GM18505 (cell line): ENCODE data around the gene CPNE2.

Source experiments
- ATAC-seq: cut with Tn5 transposase; IDR thresholded peaks from one replicate; pipeline ENCODE4 v1.9.1; 2021; ENCODE audit not compliant: unreplicated experiment
- POLR2A ChIP-seq: IDR thresholded peaks from 4 replicates; pipeline ENCODE4 v1.6.1; 2011; ENCODE audit warnings: borderline replicate concordance; ENCODE audit not compliant: insufficient read depth, insufficient read length; ENCODE audit errors: extremely low read depth

The CPNE2 gene

DNA sequence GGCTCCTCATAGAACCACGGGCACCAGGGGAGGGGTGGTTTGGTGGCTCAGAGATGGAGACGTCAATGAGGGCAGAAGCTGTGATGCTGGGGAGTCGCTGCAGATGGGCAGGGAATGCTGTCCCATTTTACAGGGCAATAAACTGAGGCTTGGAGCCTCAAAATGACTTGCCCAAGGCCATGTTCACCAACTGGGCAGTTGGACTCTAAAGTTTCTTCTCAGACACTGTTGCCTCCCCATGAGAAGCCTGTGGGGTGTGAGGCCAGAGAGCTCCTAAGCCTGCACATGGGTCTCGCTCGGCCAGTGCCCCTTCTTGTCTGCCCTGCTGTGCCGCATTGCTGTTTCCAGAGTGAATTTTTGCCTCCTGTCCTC, 38.6 kb downstream of the CPNE2 start:
- no peak for ATAC-seq
- no peak for TF ChIP-seq POLR2A

DNA sequence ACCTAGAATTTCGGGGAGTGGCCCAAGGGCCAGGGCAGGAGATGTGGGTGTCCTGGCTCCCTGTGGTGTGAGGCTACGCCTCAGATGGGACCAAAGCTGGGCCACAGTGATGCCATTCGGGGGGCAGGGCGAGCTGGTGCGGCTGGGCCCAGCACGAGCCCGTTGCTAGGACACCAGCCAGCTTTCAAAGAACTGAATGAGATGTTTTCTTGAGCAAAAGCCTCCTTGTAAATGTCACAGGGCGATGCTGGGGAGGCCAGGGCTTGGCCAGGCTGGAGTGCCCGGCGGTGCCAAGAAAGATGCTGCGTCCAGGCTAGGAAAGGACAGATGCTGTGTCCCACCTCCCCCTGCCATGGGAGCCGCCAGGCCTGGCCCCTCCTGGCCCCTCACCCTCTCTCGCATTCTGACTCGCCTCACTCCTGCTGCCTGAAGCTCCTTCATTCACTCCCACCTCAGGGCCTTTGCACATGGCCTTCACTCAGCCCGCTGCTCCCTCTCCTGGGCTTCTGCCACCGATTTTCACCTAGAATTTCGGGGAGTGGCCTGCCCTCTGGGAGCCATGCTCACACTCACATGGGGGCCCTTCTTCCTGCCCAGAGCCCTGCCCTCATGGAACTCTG, 39.1 kb downstream of the CPNE2 start:
- ATAC-seq = no peak
- no peak for TF ChIP-seq POLR2A

GRCh38 chr16:57132470-57132869, 40.1 kb downstream of the CPNE2 start:
- ATAC-seq = no peak
- TF ChIP-seq POLR2A = no peak

DNA sequence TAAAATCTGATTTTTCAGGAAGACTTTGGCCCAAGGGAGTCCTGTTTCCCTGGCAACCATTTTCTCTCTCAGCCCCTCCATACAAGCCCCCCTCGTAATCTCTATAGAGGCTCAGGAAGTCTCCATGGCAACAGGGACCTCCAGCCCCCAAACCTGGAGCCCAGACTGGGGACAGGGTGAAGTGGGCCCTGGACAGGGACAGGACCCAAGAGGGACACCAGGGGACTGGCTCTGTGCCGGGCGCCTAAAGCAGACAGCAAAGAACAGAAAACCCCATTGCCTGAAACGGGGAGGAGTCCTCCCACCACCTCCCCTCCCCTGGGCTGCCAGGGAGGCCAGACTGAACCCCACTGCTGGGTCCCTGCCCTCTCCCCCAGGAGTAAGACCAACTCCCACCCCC, 40.6 kb downstream of the CPNE2 start:
- no peak for TF ChIP-seq POLR2A
- ATAC-seq = no peak

- TF ChIP-seq POLR2A = no peak
- no peak for ATAC-seq
These were observed 41.5 kb downstream of the CPNE2 start for GRCh38 chr16:57133886-57134285.

- TF ChIP-seq POLR2A = no peak
- ATAC-seq = no peak
These were observed 42.6 kb downstream of the CPNE2 start for GRCh38 chr16:57134982-57135381.

DNA sequence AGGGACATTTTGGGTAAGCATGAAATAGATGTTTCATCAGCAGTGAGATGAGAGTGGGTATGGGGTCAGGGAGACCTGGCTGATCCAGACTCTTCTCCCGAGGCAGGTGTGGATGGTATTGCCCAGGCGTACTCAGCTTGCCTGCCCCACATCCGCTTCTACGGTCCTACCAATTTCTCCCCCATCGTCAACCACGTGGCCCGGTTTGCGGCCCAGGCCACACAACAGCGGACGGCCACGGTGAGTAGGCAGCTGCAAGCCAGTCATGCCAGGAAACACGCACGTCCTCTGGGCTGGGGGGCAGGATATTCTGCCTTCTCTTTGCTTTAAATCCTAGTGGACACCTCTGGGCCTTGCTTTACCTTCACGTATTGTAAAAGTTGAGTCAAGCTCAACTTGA, 44.7 kb downstream of the CPNE2 start:
- no peak for TF ChIP-seq POLR2A
- no peak for ATAC-seq

DNA sequence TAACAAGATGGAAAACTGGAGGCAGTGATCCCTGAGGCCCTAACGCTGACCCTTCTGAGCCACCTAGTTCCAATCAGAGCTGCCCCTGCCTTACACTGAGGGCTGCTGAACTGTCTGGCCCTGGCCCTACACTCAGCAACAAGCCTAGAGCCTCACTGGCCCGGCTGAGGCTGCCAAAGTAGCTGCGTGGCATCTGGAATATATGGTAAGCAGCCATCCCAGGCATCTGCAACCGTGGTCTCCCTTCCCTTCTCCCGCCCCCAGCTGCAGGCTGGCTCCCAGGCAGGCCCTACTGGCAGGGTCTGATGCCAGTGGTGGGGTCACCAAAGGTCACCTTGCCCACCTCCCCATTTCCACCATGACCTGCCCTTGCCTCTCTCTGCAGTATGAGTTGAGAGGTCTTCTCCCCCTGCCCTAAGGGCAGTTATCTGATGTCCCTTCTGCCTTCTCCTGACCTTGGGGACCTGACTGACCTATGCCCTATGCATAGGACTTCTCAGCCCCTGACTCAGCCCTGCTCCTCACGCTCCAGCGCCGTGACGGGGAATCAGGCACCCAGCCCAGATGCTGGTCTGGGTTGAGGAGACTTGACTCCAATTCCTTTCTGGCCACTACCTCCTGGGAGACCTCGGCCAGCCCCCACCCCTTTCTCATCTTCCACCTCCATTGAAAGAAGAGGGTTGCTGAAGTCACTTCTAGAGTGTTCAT, 45.3 kb downstream of the CPNE2 start:
- no peak for TF ChIP-seq POLR2A
- no peak for ATAC-seq

- TF ChIP-seq POLR2A = no peak
- no peak for ATAC-seq
These were observed 46.0 kb downstream of the CPNE2 start for GRCh38 chr16:57138281-57138935.

DNA sequence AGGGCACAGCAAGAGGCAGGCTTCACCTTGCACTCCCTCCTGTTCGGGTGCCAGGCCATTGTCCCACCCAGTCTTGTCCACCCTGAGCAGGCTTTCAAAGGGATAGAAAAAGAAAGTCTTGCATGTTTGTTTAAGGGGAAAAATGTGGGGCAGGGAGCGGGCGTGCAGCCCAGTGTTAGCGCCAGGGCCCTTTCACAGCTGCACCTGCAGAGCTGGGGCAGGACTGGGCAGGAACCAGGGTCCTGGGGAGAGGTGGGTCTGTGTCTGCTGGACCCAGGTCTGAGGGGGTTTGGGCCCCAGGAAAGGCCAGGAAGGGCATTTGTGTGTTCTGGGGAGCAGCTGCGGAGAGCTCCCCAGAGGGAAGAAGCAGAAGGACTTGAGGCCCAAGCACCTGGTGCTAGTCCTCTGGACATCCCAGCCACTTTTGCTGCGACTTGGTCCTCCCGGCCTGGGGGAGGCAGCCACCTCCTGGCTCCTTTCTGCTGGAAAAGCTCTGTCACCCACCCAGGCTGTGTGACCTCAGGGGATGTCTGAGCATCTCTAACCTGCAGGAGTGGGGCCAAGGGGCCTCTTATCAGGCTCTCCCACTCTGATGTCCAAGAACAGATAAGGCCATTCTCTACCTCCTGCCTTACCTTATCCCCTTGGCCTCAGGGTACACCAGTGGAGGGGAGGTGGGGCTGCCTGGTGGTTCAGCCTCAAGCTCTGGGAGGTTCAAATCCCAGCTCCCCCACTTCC, 48.7 kb downstream of the CPNE2 start:
- ATAC-seq = no peak
- no peak for TF ChIP-seq POLR2A

DNA sequence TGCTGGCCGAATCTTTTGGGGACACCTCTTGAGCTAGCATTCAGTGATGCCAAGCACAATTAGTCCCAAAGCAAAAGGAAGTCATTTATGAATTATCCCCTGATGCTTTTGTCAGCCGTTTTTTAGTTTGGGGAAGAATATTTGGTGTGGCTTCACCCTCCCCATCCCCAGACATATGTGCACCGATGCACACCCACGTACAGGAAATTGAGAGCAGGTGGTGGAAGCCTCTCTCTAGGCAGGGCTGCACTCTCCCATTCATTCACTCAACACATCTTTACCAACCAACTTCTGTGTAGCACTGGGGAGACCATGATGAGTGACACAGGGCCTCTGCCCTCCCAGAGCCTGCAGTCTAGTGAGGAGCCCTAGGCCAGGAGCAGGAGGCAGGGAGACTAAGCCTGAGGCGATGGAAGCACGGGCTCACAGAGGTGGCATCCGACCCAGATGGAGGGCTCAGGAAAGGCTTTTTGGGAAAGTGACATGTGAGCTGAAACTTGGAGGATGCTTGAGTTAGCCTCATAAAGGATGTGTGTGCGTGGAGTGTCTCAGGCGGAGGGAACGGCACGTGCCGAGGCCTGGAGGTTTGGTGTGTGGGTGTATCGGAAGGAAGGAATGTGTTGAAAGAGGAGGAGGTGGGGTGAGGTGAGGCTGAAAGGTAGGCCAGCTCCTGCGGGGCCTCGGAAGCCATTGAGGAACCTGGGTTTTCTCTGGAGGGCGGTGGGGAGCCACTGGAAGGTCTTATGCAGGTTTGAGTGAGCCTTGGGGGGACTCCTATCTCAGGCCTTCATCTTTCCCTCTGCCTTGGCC, 49.6 kb downstream of the CPNE2 start:
- no peak for ATAC-seq

DNA sequence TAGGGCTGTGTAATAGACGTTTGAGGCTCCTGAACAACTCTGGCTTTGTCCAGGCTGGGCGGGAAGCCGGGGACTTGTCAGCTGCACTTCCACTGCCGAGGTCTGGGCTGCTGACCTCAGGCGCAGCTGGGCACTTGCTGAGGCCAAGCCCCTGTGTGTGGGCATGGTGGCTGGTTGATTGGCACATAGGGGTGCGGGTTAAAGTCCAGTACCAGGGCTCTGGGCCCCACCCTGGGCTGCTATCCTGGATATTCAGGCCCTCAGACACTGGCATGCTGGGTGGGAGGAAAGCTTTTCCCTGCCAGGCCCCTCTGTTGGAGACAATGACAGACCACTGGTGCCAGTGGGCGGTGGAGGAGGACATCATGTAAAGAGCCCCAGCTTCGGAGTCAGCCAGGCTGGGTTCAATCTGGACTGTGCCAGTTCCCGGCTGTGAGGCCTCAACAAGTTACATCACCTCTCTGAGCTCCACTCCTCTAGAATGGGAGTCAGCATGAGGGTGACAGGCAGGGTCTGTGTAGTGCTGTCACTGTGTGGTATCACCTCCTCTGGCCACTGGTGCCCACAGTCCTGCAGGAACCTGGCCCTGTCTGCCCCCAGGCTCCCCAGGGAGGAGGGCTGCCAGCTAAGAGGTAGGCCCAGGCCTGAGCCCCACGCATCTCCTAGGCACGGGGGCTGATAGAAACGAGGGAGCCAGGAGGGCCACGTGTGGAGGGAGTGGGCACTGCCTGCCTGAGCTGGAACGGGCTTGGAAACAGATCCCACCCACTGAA, 51.0 kb downstream of the CPNE2 start:
- no peak for TF ChIP-seq POLR2A
- no peak for ATAC-seq

More for the DNA sequence above, 49.6 kb downstream of the CPNE2 start:
- no peak for TF ChIP-seq POLR2A
